Superior temporal gyrus (tissue), 1 donor: ENCODE data around the gene AP1AR.

Experiments used
- DNase-seq: peaks from one replicate; pipeline ENCODE4 v3.0.0-alpha.2; 2016; ENCODE audit errors: extremely low spot score

AP1AR gene

DNA sequence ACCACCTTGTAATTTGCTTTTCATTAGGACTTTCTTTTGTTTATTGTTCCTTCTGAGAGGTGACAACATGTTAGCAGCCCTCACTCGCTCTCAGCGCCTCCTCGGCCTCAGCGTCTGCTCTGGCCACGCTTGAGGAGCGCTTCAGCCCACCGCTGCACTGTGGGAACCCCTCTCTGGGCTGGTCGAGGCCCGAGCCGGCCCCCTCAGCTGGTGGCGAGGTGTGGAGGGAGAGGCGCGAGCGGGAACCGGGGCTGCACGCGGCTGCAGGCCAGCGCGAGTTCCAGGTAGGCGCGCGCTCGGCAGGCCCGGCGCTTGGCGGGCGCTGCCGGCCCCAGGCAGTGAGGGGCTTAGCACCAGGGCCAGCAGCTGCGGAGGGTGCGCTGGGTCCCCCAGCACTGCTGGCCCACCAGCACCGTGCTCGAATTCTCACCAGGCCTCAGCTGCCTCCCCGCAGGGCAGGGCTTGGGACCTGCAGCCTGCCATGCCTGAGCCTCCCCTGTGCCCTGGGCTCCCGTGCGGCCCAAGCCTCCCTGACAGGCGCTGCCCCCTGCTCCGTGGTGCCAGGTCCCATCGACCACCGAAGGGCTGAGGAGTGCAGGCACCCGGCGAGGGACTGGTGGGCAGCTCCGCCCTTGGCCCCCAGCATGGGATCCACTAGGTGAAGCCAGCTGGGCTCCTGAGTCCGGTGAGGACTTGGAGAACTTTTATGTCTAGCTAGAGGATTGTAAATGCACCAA, 9.2 kb upstream of the AP1AR start:
- no peak for DNase-seq

DNA sequence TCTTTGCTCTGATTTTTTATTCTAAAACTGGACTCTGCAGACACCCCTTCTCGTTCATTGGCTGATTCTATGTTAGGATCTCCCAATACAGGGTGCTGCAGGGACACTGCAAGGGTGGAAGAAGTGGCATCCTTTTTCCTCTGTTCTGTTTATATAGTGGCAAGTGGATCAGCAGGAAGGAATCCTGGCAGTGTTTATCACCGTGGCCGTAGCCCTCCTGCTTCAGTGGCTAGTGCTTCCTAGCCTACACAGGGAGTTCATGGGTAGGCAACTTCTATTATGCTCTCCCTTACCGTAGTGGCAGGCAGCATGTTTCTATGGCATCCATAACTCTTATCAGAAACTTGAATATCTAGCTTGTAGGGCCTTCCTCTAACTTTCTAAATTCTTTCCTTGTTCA, 6.4 kb upstream of the AP1AR start:
- DNase-seq: no peak

DNA sequence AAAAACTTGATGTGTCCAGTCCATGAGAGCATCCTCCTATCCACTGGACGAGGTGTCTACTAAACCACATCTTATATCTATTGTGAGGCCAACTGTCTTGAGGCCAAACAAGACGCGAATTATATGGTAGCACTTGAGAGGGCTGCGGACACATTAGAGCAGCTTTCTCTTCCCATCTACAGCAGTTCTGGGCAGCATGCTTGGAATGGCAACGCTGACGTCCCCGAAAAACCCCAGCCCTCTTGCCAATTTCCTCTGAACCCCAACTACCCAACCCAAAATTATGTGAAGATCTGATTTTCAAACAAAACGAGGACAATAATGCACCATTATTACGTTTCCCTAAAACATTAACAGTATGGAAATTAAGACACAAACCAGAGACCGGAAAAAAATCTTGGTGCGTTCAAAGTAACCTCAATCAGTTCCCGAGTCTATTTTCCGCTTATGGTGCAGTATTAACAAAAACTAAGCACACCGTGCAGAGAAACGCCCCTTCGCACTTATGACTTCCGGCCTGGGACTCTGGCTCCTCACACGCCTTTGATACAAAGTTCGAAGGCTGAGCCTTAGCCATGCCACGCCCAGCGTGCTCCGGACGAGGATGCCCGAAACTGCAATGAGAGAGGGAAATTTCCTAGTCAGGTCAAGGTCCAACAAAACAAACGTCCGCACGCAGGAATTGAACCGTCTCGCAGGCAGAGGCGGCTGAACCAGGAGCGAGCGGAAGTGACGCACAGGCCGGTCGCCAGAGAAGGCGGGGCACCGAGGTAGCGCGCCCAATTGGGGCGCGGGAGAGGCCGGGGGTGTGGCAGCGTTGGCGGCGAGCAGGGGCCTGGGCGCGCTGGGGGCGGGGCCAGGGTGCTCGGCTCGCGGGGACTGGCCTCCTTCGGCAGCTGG, 458 bp upstream of the AP1AR start:
- peak; percentile 98 for DNase-seq

DNA sequence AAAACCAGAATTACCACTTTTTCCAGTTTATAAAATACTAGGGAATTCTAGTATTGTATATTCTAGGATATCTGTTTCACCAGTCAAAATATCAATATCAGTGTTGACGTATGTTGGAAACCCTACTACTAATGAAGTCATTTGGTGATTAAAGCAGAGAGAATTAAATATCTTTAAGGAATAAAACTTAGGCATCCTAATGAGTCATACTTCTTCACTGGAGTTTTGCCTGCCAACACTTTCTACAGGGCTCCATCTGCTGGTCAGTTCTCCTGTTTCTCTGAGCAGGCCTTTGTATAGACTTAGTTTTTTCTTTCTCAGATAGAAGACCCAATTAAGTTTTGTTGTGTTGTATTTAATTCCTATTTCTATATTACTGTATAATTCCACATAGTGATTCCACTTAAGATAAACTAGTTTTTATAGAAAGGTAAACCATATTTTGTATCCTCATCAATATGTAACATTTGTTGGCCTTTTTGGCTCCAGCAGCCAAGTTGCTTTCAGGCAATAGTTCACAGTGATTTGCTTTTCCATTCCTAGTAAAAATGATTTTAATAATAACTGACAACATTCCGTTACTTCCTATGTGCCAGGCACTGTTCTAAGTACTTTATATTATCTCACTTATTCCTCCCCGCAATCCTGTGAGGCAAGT, 3.5 kb downstream of the AP1AR start:
- peak; percentile 94 for DNase-seq

DNA sequence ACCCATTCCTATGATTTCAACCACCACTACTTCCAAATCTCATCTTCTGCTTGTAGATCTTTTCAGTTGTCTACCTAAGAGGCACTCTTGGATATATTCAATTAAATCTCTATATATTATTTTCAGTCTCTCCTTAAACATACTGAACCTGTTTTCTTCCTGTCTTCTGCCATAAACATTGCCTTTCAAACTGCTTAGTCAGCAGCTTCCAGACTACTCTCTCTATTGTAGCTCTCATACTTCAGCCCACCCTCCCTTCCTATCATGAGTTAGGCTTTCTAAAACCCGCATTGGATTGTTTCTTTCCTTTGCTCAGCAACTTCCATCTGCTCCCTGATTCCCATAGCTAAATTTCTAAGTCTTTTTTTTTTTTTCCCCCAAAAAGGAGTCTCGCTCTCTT, 4.5 kb downstream of the AP1AR start:
- no peak for DNase-seq

DNA sequence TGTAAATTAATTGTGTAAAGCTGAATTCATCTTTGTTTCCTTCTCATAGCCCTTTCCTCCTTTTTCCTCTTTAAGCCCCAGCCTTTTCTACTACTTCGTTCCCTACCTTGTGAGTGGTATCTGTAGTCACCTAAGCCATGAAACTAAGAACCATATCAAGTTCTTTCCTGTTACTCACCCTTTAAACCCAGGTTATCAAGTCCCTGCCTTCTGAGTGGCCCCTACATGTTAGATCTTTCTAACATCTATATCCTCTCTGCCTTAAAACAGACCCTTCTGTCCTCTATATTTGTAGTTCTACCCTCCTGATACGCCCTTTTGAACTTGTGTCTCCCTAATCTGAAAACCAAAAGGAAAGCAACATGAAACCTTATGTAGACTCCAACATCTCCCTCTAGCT, 7.2 kb downstream of the AP1AR start:
- DNase-seq: no peak

DNA sequence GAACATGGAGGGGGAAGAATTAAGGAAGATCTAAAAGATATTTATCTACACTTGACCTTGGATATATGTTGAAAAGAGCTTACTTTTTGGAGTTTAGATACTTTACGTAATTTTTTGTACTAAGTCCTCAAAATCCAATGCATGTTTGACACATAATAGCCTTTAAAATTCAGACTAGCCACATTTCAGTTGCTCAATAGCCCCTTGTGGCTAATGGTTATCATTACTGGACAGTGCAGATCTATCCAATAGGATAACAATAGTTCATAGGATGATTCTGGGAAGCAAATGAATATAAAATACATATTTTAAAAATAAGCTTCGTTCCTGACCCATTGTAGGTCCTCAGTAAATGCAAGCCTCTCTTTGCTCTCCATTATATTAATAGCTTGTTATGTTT, 13.8 kb downstream of the AP1AR start:
- DNase-seq: no peak

DNA sequence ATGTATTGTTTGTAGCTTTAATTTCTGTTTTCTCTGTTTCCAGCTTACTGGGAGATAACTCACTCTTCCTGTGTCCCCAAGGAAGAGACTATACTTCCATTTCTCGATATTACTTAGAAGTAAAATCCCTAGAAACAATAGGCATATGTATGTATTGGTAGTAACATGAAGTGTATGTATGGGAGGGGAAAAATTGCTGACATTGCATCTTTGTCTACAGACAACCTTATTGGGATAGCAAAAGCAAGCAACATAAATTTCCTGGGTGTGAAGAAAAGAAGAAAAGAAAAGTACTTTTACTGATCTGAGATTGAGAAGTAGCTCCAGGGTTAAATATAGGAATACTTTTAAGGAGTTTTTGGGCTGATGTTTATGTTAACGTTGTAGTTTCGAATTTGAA, 15.4 kb downstream of the AP1AR start:
- DNase-seq: no peak

DNA sequence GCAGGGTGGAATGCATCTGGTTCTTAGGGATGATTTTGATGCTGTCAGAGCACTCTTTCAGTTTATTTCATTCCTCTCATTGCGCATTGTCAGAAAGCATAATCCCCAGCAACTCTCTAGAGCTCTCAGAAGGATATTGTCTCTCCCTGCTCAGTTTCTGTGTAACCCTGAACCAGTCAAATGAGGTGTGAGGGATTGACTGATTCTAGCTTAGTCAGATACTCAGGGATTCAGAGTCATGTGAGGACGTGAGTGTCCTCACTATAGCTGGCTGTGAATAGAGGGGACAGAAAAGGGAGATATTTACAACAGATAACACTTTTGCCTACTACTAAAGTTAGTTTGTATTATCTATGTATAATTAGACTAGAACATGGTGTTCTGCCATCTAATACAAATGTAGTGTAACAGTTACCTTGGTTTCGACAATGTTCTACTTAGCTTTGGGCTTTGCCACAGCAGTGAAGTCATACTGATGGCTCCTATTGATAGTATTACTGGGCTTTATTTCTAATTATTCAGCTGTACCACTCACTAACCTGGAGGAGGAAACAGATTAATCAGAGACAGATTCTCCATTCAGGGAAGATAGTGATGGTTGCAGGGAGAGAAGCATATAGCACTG, 19.5 kb downstream of the AP1AR start:
- no peak for DNase-seq

DNA sequence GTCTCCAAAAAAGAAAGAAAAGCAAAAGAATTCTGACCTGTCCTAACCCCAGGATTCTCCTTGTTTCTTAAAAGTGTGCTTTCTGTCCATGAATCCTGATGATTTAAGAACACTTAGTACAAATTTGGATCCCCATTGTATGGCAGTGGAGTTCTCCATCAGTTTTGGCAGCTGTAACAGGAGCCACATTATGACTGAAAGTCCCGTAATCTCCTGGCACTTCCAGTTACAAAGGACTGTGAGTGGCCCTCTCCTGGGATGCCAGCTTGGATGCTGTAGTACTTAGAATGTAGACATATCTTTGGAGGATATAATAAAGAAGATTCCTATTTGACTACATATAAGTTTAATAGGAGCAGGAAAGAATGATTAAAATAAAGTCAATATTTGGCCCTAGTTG, 20.6 kb downstream of the AP1AR start:
- DNase-seq: no peak

DNA sequence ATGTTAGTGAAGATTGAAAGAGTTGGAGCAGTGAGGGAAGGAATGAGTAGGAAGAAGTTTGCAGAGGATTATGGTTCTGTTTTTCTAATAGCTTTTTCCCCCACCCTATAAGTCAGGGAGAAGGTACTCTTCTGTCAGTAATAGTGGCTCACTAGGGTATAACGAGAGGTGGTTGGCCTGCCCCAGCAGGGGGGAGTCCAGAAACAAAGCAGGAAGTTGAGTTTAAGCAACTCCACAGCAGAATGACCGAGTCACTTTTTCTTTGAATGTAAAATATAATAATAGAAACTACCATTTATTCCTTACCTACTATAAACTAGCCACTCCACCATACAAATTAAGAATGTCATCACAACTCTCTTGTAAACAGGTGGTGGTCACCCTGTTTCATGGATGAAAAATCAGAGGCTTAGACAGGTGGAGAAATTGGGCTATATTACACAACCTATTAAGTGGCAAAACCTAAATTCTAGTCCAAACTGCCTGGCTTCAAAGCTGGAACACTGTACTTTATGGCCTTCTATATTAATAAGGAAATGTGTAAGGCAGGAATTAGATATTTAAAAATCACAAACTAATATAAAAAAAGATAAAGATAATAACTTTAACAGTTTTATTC, 21.9 kb downstream of the AP1AR start:
- DNase-seq: no peak

DNA sequence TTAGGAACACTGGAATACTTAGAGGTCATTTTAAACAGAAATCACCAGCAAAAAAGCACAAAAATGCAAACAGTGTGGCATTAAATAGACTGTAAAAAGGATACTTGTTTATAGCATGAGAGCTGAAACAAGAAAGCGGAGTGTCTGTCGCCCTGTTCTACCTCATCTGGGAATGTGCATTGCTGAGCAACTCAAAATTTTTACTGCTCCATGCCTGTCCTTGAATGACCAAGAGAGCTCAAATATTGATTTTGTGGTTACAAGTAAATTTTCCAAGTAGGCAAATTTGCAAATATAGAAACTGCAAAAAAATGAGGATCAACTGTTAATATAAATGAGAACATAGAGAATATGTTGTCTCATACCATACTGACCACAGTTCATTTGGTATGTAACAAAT, 25.5 kb downstream of the AP1AR start:
- no peak for DNase-seq

DNA sequence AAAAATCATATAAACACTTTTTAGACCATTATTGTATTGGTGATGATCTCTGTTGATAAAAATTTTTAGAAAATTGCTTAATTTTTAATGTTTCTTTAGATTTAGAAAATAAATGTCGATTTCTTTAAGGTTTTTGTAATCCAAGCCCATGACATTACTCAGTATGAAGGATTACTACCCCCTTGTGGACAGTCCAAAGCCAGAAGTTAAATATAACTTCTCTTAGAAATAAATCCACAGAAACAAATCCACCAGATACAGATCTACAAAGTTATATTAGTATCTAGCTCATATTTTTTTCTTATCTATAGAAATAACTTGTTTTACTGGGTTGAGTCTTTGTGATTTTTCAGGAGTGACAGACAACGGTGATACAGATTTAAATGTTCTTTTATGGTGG, 35.2 kb downstream of the AP1AR start:
- no peak for DNase-seq

DNA sequence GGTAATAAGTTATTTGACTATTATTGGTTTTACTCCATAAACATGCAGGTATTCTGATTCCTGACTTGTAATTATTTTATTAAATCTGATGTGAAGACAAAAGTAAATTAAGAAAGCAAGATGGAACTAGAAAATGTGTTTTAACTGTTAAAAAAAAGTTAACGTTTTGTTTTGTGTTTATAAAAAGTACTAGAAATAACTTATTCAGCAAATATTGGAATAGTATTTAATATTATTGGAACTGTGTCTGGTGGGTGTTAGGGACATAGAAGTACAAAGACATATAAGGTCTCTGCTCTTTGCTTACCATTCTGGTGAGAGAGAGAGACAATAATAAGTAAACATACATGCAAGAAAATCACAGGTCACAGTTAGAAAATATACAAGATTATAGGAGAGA, 38.5 kb downstream of the AP1AR start:
- no peak for DNase-seq

DNA sequence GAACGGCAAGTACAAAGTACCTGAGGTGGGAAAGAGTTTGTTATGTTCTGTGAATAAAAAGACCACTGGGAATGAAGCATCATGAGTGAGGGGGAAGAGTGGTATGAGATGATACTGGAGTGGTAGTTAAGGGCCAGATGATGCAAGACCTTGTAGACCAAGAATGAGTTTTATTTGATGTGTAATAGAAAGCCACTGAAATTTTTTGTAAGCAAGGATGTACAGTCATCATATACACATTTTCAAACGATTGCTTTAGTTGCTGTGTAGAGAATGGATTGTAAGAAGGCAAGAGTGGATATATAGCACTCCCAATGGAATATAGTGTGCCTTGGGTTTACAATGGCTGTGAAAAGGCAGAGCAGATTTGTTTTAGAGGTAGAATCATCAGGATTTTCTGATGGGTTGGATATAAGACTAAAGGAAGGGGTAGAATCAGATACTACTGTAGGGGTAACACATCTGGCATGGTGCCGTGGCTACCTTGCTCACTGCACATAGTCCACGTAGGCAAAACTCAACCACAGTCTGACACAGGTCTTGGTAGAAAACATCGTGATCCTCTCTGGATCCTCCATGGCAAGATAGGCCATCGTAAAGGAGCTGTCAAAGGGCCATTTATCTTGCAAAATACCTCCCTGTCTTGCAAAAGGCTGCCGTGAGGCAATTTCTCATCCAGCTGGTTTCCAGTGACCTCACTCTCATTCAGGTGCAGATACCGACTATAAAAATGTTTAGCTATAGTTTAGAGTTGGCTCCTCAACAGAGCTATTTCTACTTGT, 39.2 kb downstream of the AP1AR start:
- DNase-seq: no peak

DNA sequence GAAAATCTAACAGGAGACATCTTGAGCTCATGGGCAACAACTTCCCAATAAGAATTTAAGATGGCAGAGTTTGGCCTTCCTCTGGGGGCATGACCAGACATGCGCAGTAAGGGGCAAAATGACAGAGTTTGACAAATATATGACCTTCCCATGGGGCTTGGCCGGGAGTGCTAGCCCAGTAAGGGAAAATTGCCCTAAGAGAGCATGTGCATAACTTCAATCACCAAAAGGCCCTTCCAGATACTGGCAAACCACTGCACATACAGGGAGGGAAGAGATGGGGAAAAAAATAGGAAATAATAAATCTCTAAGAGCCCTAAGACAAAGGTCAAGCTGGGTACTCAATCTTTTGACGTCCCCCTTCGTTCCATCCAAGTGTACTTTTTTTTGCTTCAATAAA, 40.7 kb downstream of the AP1AR start:
- no peak for DNase-seq

DNA sequence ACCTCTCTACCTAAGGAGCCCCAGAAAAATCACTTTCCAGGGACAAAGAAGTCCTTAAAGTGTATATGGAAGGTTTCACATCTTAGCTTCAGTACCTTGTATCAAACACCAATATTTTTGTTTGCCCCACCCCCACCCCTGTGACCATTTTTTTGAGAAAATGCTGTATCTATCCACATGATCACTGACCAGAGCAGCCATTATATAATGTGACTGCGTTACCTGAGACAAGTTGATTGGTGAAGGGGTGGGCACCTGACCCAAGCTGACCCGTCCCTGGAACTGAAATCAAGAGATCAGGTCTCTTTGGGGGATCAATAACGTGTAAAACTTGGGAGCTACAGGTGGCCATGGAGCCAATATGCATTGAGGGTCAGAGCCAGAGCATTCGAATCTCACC, 43.4 kb downstream of the AP1AR start:
- DNase-seq: no peak

DNA sequence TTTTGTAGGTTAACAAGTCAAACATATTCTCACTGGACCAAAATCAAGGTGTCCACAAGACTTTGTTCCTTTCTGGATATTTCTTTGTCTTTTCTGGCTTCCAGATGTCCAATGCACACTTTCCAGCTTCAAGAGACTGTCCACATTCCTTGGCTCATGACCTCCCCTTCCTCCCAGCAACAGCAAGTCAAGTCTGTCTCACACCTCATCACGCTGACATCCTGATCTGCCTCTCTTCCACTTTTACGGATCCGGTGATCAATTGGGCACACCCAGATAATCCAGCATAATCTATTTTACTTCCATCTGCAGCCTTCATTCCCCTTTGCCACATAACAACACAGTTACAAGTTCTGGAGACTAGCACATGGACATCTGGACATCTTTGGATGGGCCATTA, 44.5 kb downstream of the AP1AR start:
- no peak for DNase-seq

DNA sequence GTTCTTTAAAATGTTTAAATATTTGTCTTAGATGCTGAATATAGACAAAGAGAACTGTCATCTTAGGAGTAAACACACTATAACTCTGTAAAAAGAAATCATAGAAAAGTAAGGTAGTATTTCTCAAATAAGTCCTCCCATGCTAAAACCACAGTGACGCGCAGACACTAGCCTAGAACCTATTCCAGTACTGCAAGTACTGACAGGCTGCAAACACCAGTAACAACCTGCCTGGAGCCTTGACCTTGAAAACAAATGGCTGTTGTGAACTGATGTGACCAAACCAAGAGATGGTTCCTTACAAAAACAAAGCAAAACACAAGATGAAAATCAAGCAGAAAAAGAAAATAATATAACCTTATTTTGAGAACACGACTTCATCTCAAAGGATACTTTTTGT, 45.6 kb downstream of the AP1AR start:
- DNase-seq: no peak

DNA sequence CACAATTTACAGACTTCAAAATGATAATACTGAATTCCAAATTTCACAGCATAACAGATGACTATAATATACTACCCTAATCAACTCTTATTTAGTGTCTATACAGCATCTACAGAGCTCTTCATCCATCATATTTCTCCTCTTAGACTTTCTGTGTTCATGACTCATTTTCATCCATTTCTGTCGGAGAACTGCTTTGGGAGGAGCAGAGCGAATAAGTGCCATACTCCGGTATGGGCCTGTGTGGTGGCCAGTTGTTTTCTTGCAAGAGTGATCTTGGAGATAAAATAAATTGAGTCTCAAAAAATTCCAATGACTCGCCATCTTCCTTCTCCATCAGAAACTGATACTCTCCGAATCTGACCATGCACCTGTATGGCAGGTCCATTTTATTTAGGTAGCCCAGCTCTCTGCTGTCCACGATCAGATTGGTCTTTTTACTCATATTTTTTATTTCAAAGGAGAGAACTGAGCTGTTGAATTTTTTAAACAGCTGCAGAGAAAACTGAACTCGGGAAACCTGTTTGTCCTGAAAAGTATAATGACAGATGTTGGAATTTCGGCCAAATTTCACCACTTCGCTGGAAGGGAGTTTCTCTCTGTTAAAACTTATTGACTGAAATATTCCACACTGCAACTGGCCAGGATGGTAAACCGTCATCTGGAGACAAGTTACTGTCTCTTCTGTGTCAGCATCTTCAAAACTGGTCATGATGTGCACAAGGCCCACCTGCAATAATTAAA, 46.3 kb downstream of the AP1AR start:
- no peak for DNase-seq
